CD4-positive, alpha-beta T cell treated with Interleukin-12 subunit alpha and Interleukin-12 subunit beta, for 1 hour (primary cell): ENCODE data around the gene TLK2.
"Not testable (repeated sequence)": the region's sequence is repeated elsewhere in the genome, so short reads cannot be mapped to it uniquely, and the experiment has no call there.

Experiments used
- DNase-seq: peaks from one replicate; pipeline ENCODE4 v3.0.0-alpha.2; 2020

Gene TLK2

GRCh38 chr17:62478424-62478879 is at the start of gene TLK2:
TLK2 (plus strand) TSS chr17:62478825; CDS start chr17:62481126, 2,301 bp downstream.
- DNase-seq, result peak; percentile 86

- not testable (repeated sequence) for DNase-seq
Observed at GRCh38 chr17:62435251-62435650, 43.4 kb upstream of the TLK2 start.

GRCh38 chr17:62441181-62441580 is 37.4 kb upstream of the TLK2 start:
- DNase-seq, result not testable (repeated sequence)

GRCh38 chr17:62444063-62444462 is 34.6 kb upstream of the TLK2 start:
- DNase-seq, result no peak

- not testable (repeated sequence) for DNase-seq
Observed at GRCh38 chr17:62445791-62446190, 32.8 kb upstream of the TLK2 start.

GRCh38 chr17:62452195-62452594 is 26.4 kb upstream of the TLK2 start:
- DNase-seq, result not testable (repeated sequence)

- not testable (repeated sequence) for DNase-seq
Observed at GRCh38 chr17:62453041-62453440, 25.6 kb upstream of the TLK2 start.

- peak; percentile 26 for DNase-seq
Observed at GRCh38 chr17:62453656-62454055, 25.0 kb upstream of the TLK2 start.

- DNase-seq, result not testable (repeated sequence)
Observed at GRCh38 chr17:62454111-62454510, 24.5 kb upstream of the TLK2 start.

- DNase-seq, result no peak
Observed at GRCh38 chr17:62456016-62456415, 22.6 kb upstream of the TLK2 start.

- DNase-seq, result not testable (repeated sequence)
Observed at GRCh38 chr17:62458483-62458882, 20.1 kb upstream of the TLK2 start.

- DNase-seq, result not testable (repeated sequence)
Observed at GRCh38 chr17:62464422-62464821, 14.2 kb upstream of the TLK2 start.

GRCh38 chr17:62465271-62465670 is 13.4 kb upstream of the TLK2 start:
- DNase-seq, result not testable (repeated sequence)

GRCh38 chr17:62470666-62471379 is 7.8 kb upstream of the TLK2 start:
- peak; percentile 66 for DNase-seq

- DNase-seq, result not testable (repeated sequence)
Observed at GRCh38 chr17:62471380-62471880, 7.2 kb upstream of the TLK2 start.

- not testable (repeated sequence) for DNase-seq
Observed at GRCh38 chr17:62473030-62473982, 5.3 kb upstream of the TLK2 start.

- DNase-seq, result not testable (repeated sequence)
Observed at GRCh38 chr17:62477111-62477510, 1.5 kb upstream of the TLK2 start.

GRCh38 chr17:62477718-62478408 is 762 bp upstream of the TLK2 start:
- peak; percentile 51 for DNase-seq

GRCh38 chr17:62478880-62479638 is 434 bp downstream of the TLK2 start:
- peak; percentile 61 for DNase-seq

- DNase-seq, result peak; percentile 20
Observed at GRCh38 chr17:62479639-62480258, 1.1 kb downstream of the TLK2 start.

- DNase-seq, result not testable (repeated sequence)
Observed at GRCh38 chr17:62482553-62482952, 3.9 kb downstream of the TLK2 start.
